H1 (cell line): ENCODE measurements around the gene GPBP1. TPM values are rescaled to one million over a fixed set of nuclear protein-coding genes. Genes with fewer than 3 reads are reported as not detected.

Source experiments
- ASH2L ChIP-seq: fragments of 200-600, 300-600 bp; sonication (generic); IDR thresholded peaks from one replicate; pipeline ENCODE4 v1.7.1; 2017; ENCODE audit warnings: low read length
- ATF3 ChIP-seq: IDR thresholded peaks from 2 replicates; pipeline ENCODE4 v1.6.1; 2011; ENCODE audit warnings: low read depth, mild to moderate bottlenecking, low read length; ENCODE audit not compliant: insufficient read depth
- CREB1 ChIP-seq: IDR thresholded peaks from 2 replicates; pipeline ENCODE4 v1.6.1; 2012; ENCODE audit warnings: inconsistent platforms
- CTBP2 ChIP-seq: IDR thresholded peaks from 2 replicates; pipeline ENCODE4 v1.7.0; 2011; ENCODE audit warnings: borderline replicate concordance, mild to moderate bottlenecking, moderate library complexity, mixed read lengths, low read length; ENCODE audit not compliant: insufficient read depth, insufficient read length
- E2F6 ChIP-seq: IDR thresholded peaks from 2 replicates; pipeline ENCODE4 v1.6.1; 2012; ENCODE audit warnings: inconsistent platforms
- EGR1 ChIP-seq: IDR thresholded peaks from 2 replicates; pipeline ENCODE4 v1.6.1; 2011; ENCODE audit warnings: low read depth, low read length, borderline replicate concordance
- EP300 ChIP-seq, 2 experiments: IDR thresholded peaks; 1 replicate in 1 of 2; 2 replicates in 1 of 2; pipeline ENCODE4 v1.6.1; 2011 to 2012; ENCODE audit warnings: low read depth in 2 of 2, low read length in 2 of 2, mild to moderate bottlenecking in 2 of 2, borderline replicate concordance in 1 of 2, inconsistent platforms in 1 of 2, moderate library complexity in 1 of 2
- HDAC2 ChIP-seq, 2 experiments: fragments of 300-600 bp in 1 of 2; sonication (generic) in 1 of 2; IDR thresholded peaks; 2 replicates each; pipeline ENCODE4 v1.6.1; 2011 to 2012; ENCODE audit warnings: low read depth in 2 of 2, low read length in 2 of 2, mild to moderate bottlenecking in 2 of 2, moderate library complexity in 2 of 2, borderline replicate concordance in 1 of 2, inconsistent platforms in 1 of 2
- HDAC6 ChIP-seq: IDR thresholded peaks from one replicate; pipeline ENCODE4 v1.7.1; 2012; ENCODE audit warnings: low read depth, mild to moderate bottlenecking, inconsistent platforms, low read length, moderate library complexity
- JUND ChIP-seq: IDR thresholded peaks from 2 replicates; pipeline ENCODE4 v1.6.1; 2011; ENCODE audit warnings: mild to moderate bottlenecking, improper control_type of control experiment, low read length
- KDM1A ChIP-seq: fragments of 200-600, 300-600 bp; sonication (generic); IDR thresholded peaks from 2 replicates; pipeline ENCODE4 v1.7.1; 2016; ENCODE audit warnings: mild to moderate bottlenecking, low read length, borderline replicate concordance
- MAFK ChIP-seq: IDR thresholded peaks from 2 replicates; pipeline ENCODE4 v1.6.1; 2012; ENCODE audit warnings: low read depth, mild to moderate bottlenecking, improper control_type of control experiment, low read length
- NANOG ChIP-seq: IDR thresholded peaks from 2 replicates; pipeline ENCODE4 v1.6.1; 2011; ENCODE audit warnings: low read length, low read depth, mild to moderate bottlenecking, inconsistent platforms; ENCODE audit not compliant: insufficient read depth, poor library complexity, severe bottlenecking
- POLR2A ChIP-seq, 2 experiments: IDR thresholded peaks; 1 replicate in 1 of 2; 2 replicates in 1 of 2; pipeline ENCODE4 v1.6.1; 2011; ENCODE audit warnings: low read depth in 2 of 2, low read length in 2 of 2, mild to moderate bottlenecking in 2 of 2; ENCODE audit errors: control extremely low read depth in 1 of 2
- POU5F1 ChIP-seq: IDR thresholded peaks from 2 replicates; pipeline ENCODE4 v1.6.1; 2011; ENCODE audit warnings: low read depth, mild to moderate bottlenecking, low read length, moderate library complexity
- SIN3A ChIP-seq, 2 experiments: IDR thresholded peaks in 1 of 2; conservative IDR thresholded peaks in 1 of 2; 2 replicates each; pipeline ENCODE4 v1.6.1; 2011 to 2012; ENCODE audit warnings: low read length in 2 of 2, improper control_type of control experiment in 1 of 2, low read depth in 1 of 2, mild to moderate bottlenecking in 1 of 2
- SIX5 ChIP-seq: IDR thresholded peaks from 2 replicates; pipeline ENCODE4 v1.6.1; 2011; ENCODE audit warnings: mild to moderate bottlenecking, low read depth, low read length
- SRF ChIP-seq: IDR thresholded peaks from 2 replicates; pipeline ENCODE4 v1.6.1; 2011; ENCODE audit warnings: mild to moderate bottlenecking, low read depth, low read length, moderate library complexity
- TAF7 ChIP-seq: optimal IDR thresholded peaks from 2 replicates; pipeline ENCODE3; 2011; ENCODE audit warnings: low read depth, mild to moderate bottlenecking, inconsistent platforms, low read length, moderate library complexity, borderline replicate concordance
- TEAD4 ChIP-seq: IDR thresholded peaks from 2 replicates; pipeline ENCODE4 v1.6.1; 2012; ENCODE audit warnings: low read depth, low read length, inconsistent platforms, mixed read lengths
- USF2 ChIP-seq: IDR thresholded peaks from 2 replicates; pipeline ENCODE4 v1.6.1; 2011; ENCODE audit warnings: low read length, improper control_type of control experiment
- polyA plus RNA-seq, 7 experiments: library from polyadenylated mRNA; depleted of rRNA in 3 of 7; stranded (reverse) in 5 of 7; unstranded in 2 of 7; fragments of >200 nt in 5 of 7; fragments of 200-250 nt in 2 of 7; gene quantifications; 1 replicate in 5 of 7; 2 replicates in 1 of 7; 4 replicates in 1 of 7; pipeline versions ENCODE4 v1.2.1 to v1.2.3, GENCODE V29; 2011 to 2013; ENCODE audit warnings: missing spikeins in 2 of 7, mixed read lengths in 2 of 7
- total RNA-seq: library from RNA; stranded (reverse); fragmentation: NEBNext Ultra II Directional; extraction: Animal tissue kit (Norgen Biotek cat#: 25700); gene quantifications from 2 replicates; pipeline ENCODE4 v1.2.1, GENCODE V29; 2021

Gene GPBP1
- total and polyA plus RNA-seq, 2 of the 8 experiments (the other 6 are each of a cell fraction or from before 2014, with no cell fraction given): 29.2 to 108 TPM

- peak; percentile 69 for TF ChIP-seq TAF7
- TF ChIP-seq SRF: no peak
- TF ChIP-seq MAFK: no peak
- TF ChIP-seq EP300 (IDR thresholded peaks at IDR 0.05; ENCODE audit: borderline replicate concordance in 1 of 2, low read depth in 2 of 2, low read length in 2 of 2): peak in 1 of 2 experiments; percentile 71; a peak in 1 of 3 replicates
- 0 out of 4 replicates have a peak, but pooled peaks of 1 of the 2 experiments have one; percentile 12 for TF ChIP-seq HDAC2 (IDR thresholded peaks at IDR 0.05; ENCODE audit: borderline replicate concordance in 1 of 2, low read depth in 2 of 2, low read length in 2 of 2)
- no peak for TF ChIP-seq EGR1
- TF ChIP-seq JUND: no peak
- no peak for TF ChIP-seq NANOG
- no peak for TF ChIP-seq USF2
- no peak for TF ChIP-seq ASH2L
- no peak for TF ChIP-seq TEAD4
- no peak for TF ChIP-seq HDAC6
- no peak for TF ChIP-seq ATF3
- no peak; a peak in 1 of 4 replicates for TF ChIP-seq SIN3A (conservative IDR thresholded peaks at IDR 0.05 in 1 of 2, IDR thresholded peaks at IDR 0.05 in 1 of 2; ENCODE audit: low read depth in 1 of 2, low read length in 2 of 2)
- no peak for TF ChIP-seq KDM1A
- peak; percentile 90 for TF ChIP-seq CREB1
- 0 out of 2 replicates have a peak, but pooled peaks have one; percentile 7 for TF ChIP-seq E2F6
- no peak for TF ChIP-seq SIX5
- TF ChIP-seq POU5F1: no peak
- TF ChIP-seq CTBP2: no peak
- peak; percentile 60 to 86; a peak in 2 of 3 replicates for TF ChIP-seq POLR2A (IDR thresholded peaks at IDR 0.05; ENCODE audit: control extremely low read depth in 1 of 2, low read depth in 2 of 2, low read length in 2 of 2)
Observed at GRCh38 chr5:57173319-57174127, at the start of gene GPBP1 (continued).
